Body of pancreas (tissue), 4 donors: ENCODE measurements around the gene CUL9.

Experiments
- CTCF ChIP-seq, 7 experiments: fragments of 450-650 bp in 4 of 7; fragments of 200-600 bp in 3 of 7; sonication (generic) in 3 of 7; IDR thresholded peaks; one replicate each; pipeline ENCODE4 v1.5.1; 2016 to 2019; ENCODE audit warnings: antibody characterized with exemption in 7 of 7
- POLR2A ChIP-seq, 3 donors: fragments of 450-650 bp; IDR thresholded peaks; one replicate each; pipeline ENCODE4 v1.6.1; 2016; ENCODE audit warnings: antibody characterized with exemption in 3 of 3, mild to moderate bottlenecking in 2 of 3

- TF ChIP-seq CTCF (IDR thresholded peaks at IDR 0.05) (no peak), POLR2A (IDR thresholded peaks at IDR 0.05) (no peak)
These were observed 48.0 kb downstream of the CUL9 start for GRCh38 chr6:43229803-43230620.
